GM12878 (cell line): ENCODE data around the gene LCLAT1. TPM values are rescaled to one million over a fixed set of nuclear protein-coding genes. Genes with fewer than 3 reads are reported as not detected.

Experiments
- ATAC-seq: fragments of 200-7000 bp; cut with Tn5 transposase; 3 replicates; pipeline ENCODE4 v1.9.1; 2020; ENCODE audit warnings: mild to moderate bottlenecking, moderate library complexity
- BruUV-seq: library from RNA; stranded (reverse); fragments of 400-500 nt; replicated peaks from 2 replicates; lab custom pipeline; 2021; lab: Mats Ljungman, UMichigan
- CTCF ChIA-PET: fragments of 300-600 bp; sonication (Branson Sonifier 250); formaldehyde crosslinking; extraction: SDS; loops from one replicate; lab custom pipeline; 2021; ENCODE audit warnings: inconsistent platforms; lab: Yijun Ruan, JAX
- POLR2A ChIA-PET: fragments of 350-600 bp; formaldehyde crosslinking; extraction: SDS; loops from one replicate; lab custom pipeline; 2021; ENCODE audit warnings: inconsistent platforms; lab: Charles Lee
- RAD21 ChIA-PET: fragments of 300-600 bp; sonication (Branson Sonifier 250); formaldehyde crosslinking; loops from one replicate; lab custom pipeline; 2023; ENCODE audit warnings: antibody characterized with exemption; ENCODE audit not compliant: unreplicated experiment; lab: Charles Lee
- SMC1A ChIA-PET: fragments of 300-600 bp; sonication (Branson Sonifier 250); formaldehyde crosslinking; loops from one replicate; lab custom pipeline; 2023; ENCODE audit not compliant: unreplicated experiment, uncharacterized antibody; lab: Charles Lee
- DNase-seq: peaks from one replicate; pipeline ENCODE4 v3.0.0-alpha.2; 2011; ENCODE audit warnings: low read depth, low spot score
- FAIRE-seq: peaks from 3 replicates; lab custom pipeline; 2011; peaks lifted over from hg19 to GRCh38; lab: Jason Lieb, UNC
- H2AFZ ChIP-seq: 2 replicates; pipeline ENCODE4 v1.6.0; 2011; ENCODE audit warnings: low read depth, low read length, control low read depth; ENCODE audit not compliant: control insufficient read depth
- H3K27ac ChIP-seq: 2 replicates; pipeline ENCODE4 v1.5.1; 2011; ENCODE audit warnings: control low read depth; ENCODE audit not compliant: control insufficient read depth, insufficient read depth
- H3K27me3 ChIP-seq, 2 experiments: replicated peaks in 1 of 2; 2 replicates each; pipeline versions ENCODE4 v1.6.0 to v1.6.1; 2011; ENCODE audit warnings: low read length in 1 of 2; ENCODE audit not compliant: control insufficient read depth in 2 of 2, insufficient read depth in 2 of 2
- H3K36me3 ChIP-seq, 2 experiments: 2 replicates each; pipeline ENCODE4 v1.5.1; 2011; ENCODE audit warnings: low read length in 1 of 2; ENCODE audit not compliant: control insufficient read depth in 2 of 2, insufficient read depth in 2 of 2
- H3K4me1 ChIP-seq: 2 replicates; pipeline ENCODE4 v1.6.1; 2011; ENCODE audit warnings: mild to moderate bottlenecking, low read length, moderate library complexity, mixed read lengths; ENCODE audit not compliant: control insufficient read depth, insufficient read depth
- H3K4me2 ChIP-seq: 2 replicates; pipeline ENCODE4 v1.6.0; 2011; ENCODE audit warnings: control low read depth; ENCODE audit not compliant: control insufficient read depth, insufficient read depth
- H3K4me3 ChIP-seq: fragments of 200-600 bp; sonication (generic); 2 replicates; pipeline ENCODE4 v1.5.1; 2016
- H3K79me2 ChIP-seq: 2 replicates; pipeline ENCODE4 v1.6.0; 2011; ENCODE audit warnings: low read length; ENCODE audit not compliant: control insufficient read depth, insufficient read depth
- H3K9ac ChIP-seq: 2 replicates; pipeline ENCODE4 v1.8.0; 2011; ENCODE audit warnings: low read length, control low read depth, mixed read lengths; ENCODE audit not compliant: control insufficient read depth, insufficient read depth
- H3K9me3 ChIP-seq: replicated peaks from 3 replicates; pipeline ENCODE4 v1.5.1; 2011; ENCODE audit warnings: mild to moderate bottlenecking, low read length; ENCODE audit not compliant: control insufficient read depth, insufficient read depth
- H4K20me1 ChIP-seq: 2 replicates; pipeline ENCODE4 v1.6.0; 2011; ENCODE audit not compliant: control insufficient read depth, insufficient read depth
- ASH2L ChIP-seq: fragments of 300-600, 200-600 bp; sonication (generic); IDR thresholded peaks from 2 replicates; pipeline ENCODE4 v1.6.1; 2017; ENCODE audit warnings: low read depth, mild to moderate bottlenecking, borderline replicate concordance
- ATF2 ChIP-seq: IDR thresholded peaks from 2 replicates; pipeline ENCODE4 v1.6.1; 2012; ENCODE audit warnings: low read length, inconsistent platforms
- CBX5 ChIP-seq: sonication (generic); IDR thresholded peaks from 2 replicates; pipeline ENCODE4 v1.6.1; 2016; ENCODE audit warnings: low read depth, moderate library complexity, mild to moderate bottlenecking, inconsistent platforms
- CHD4 ChIP-seq: fragments of 200-600 bp; sonication (generic); IDR thresholded peaks from 2 replicates; pipeline ENCODE4 v1.6.1; 2016; ENCODE audit warnings: mild to moderate bottlenecking
- EGR1 ChIP-seq, 2 experiments: IDR thresholded peaks; 1 replicate in 1 of 2; 2 replicates in 1 of 2; pipeline ENCODE4 v1.6.1; 2011 to 2012; ENCODE audit warnings: low read depth in 2 of 2, low read length in 2 of 2, borderline replicate concordance in 1 of 2, mild to moderate bottlenecking in 1 of 2, moderate library complexity in 1 of 2
- EZH2 ChIP-seq: IDR thresholded peaks from 2 replicates; pipeline ENCODE4 v1.6.1; 2012; ENCODE audit warnings: low read depth, mild to moderate bottlenecking, control low read depth, inconsistent platforms, low read length, borderline replicate concordance; ENCODE audit not compliant: control insufficient read depth
- IRF5 ChIP-seq: fragments of 450-650 bp; IDR thresholded peaks from 2 replicates; pipeline ENCODE4 v1.6.1; 2017; ENCODE audit warnings: borderline replicate concordance
- KDM1A ChIP-seq: fragments of 200-600 bp; sonication (generic); IDR thresholded peaks from 2 replicates; pipeline ENCODE4 v1.6.1; 2016; ENCODE audit warnings: borderline replicate concordance
- NR2F1 ChIP-seq: fragments of 450-650 bp; conservative IDR thresholded peaks from 2 replicates; pipeline ENCODE4 v1.6.1; 2017; ENCODE audit warnings: mild to moderate bottlenecking
- SIN3A ChIP-seq: IDR thresholded peaks from 2 replicates; pipeline ENCODE4 v1.6.1; 2012; ENCODE audit warnings: low read depth, low read length, improper control_type of control experiment
- YY1 ChIP-seq: IDR thresholded peaks from 2 replicates; pipeline ENCODE4 v1.6.1; 2011; ENCODE audit warnings: low read depth, mild to moderate bottlenecking, low read length
- WGBS: methylation state at CpG from one replicate; pipeline ENCODE4 v1.1.6; 2016; ENCODE audit warnings: low lambda C conversion rate; ENCODE audit not compliant: insufficient replicate concordance, insufficient coverage; ENCODE audit errors: missing lambda C conversion rate; 5-methylcytosine and 5-hydroxymethylcytosine counted together
- in situ Hi-C: fragments of 300-500 bp; cut with MboI; formaldehyde crosslinking; loops from 9 replicates; pipeline ENCODE4 v1.14.3; 2018; ENCODE audit warnings: mixed read lengths
- intact Hi-C: fragments of 100-400 bp; cut with micrococcal nuclease; formaldehyde crosslinking; loops from one replicate; pipeline ENCODE4 v1.14.2; 2022; ENCODE audit not compliant: unreplicated experiment
- polyA plus RNA-seq, 11 experiments: library from polyadenylated mRNA; depleted of rRNA in 4 of 11; unstranded in 6 of 11; stranded (reverse) in 5 of 11; fragments of >200 nt; fragmentation: Nextera tagmentation in 4 of 11; fragmentation: Illumina TruSeq in 1 of 11; extraction: Ambion mirVana in 4 of 11; extraction: Trizol in 1 of 11; gene quantifications; 1 replicate in 1 of 11; 2 replicates in 10 of 11; pipeline versions ENCODE4 v1.2.1 to v1.2.3, GENCODE V29; 2011 to 2016; ENCODE audit warnings: inconsistent platforms in 2 of 11, missing spikeins in 2 of 11, low read depth in 1 of 11
- total RNA-seq, 4 experiments: library from RNA; depleted of rRNA in 3 of 4; stranded (reverse); fragments of >200 nt in 3 of 4; fragmentation: Illumina TruSeq in 1 of 4; extraction: Trizol in 1 of 4; gene quantifications; 2 replicates each; pipeline versions ENCODE4 v1.2.1 to v1.2.3, GENCODE V29; 2013 to 2021
- TF ChIP-seq, protein P1 (sequence below): IDR thresholded peaks from 2 replicates; pipeline ENCODE4 v1.6.1; 2012; ENCODE audit warnings: low read depth, low read length, improper control_type of control experiment
- TF ChIP-seq, protein P2 (sequence below): fragments of 450-650 bp; IDR thresholded peaks from 2 replicates; pipeline ENCODE4 v1.6.1; 2017; ENCODE audit warnings: mild to moderate bottlenecking, moderate library complexity
- TF ChIP-seq, protein P3 (sequence below): fragments of 450-650 bp; IDR thresholded peaks from 2 replicates; pipeline ENCODE4 v1.6.1; 2017; ENCODE audit warnings: mild to moderate bottlenecking

The LCLAT1 gene
- total and polyA plus RNA-seq, 10 of the 15 experiments (the other 5 are each of a cell fraction or from before 2014, with no cell fraction given) = 8.1 to 33.0 (median 15.9) TPM

GRCh38 chr2:30649828-30650227 is 202.8 kb downstream of the LCLAT1 start:
- no peak for FAIRE-seq
- Histone ChIP-seq H3K4me2 (no peak overlapping the region), H3K27me3 (no peaks in the 10 kb centered on the region; a peak in 1 of 4 replicates), H3K9me3 (no peaks in the 10 kb centered on the region), H3K27ac (no peak overlapping the region), H2AFZ (no peak overlapping the region), H3K9ac (no peak overlapping the region), H4K20me1 (no peaks in the 10 kb centered on the region), H3K36me3 (no peaks in the 10 kb centered on the region), H3K4me1 (no peaks in the 10 kb centered on the region), H3K79me2 (no peaks in the 10 kb centered on the region), H3K4me3 (no peak overlapping the region)
- intact Hi-C loops (no loop called here), in situ Hi-C loops (no loop called here)
- ATAC-seq = no peak
- CTCF ChIA-PET = interaction anchor here (0.6 kb wide), 1 partner anchor 488 kb away, joined by 3 read pairs; no protein-coding TSS in a partner anchor
- no TSS peak for BruUV-seq
- RAD21 ChIA-PET = interaction anchor here (1.2 kb wide), 1 partner anchor 11 kb away, joined by 3 read pairs; no protein-coding TSS in a partner anchor
- no peak for DNase-seq
- POLR2A ChIA-PET = no interaction called here
- 59% methylated on average over 5 of the region's 5 CpGs for WGBS
- SMC1A ChIA-PET = interaction anchor here (0.6 to 1.2 kb wide), 2 partner anchors 8 to 442 kb away, joined by 3 read pairs; no protein-coding TSS in a partner anchor
- no peak for TF ChIP-seq ATF2
- TF ChIP-seq, protein P1, sequence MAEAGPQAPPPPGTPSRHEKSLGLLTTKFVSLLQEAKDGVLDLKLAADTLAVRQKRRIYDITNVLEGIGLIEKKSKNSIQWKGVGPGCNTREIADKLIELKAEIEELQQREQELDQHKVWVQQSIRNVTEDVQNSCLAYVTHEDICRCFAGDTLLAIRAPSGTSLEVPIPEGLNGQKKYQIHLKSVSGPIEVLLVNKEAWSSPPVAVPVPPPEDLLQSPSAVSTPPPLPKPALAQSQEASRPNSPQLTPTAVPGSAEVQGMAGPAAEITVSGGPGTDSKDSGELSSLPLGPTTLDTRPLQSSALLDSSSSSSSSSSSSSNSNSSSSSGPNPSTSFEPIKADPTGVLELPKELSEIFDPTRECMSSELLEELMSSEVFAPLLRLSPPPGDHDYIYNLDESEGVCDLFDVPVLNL = no peak
- TF ChIP-seq, protein P2, sequence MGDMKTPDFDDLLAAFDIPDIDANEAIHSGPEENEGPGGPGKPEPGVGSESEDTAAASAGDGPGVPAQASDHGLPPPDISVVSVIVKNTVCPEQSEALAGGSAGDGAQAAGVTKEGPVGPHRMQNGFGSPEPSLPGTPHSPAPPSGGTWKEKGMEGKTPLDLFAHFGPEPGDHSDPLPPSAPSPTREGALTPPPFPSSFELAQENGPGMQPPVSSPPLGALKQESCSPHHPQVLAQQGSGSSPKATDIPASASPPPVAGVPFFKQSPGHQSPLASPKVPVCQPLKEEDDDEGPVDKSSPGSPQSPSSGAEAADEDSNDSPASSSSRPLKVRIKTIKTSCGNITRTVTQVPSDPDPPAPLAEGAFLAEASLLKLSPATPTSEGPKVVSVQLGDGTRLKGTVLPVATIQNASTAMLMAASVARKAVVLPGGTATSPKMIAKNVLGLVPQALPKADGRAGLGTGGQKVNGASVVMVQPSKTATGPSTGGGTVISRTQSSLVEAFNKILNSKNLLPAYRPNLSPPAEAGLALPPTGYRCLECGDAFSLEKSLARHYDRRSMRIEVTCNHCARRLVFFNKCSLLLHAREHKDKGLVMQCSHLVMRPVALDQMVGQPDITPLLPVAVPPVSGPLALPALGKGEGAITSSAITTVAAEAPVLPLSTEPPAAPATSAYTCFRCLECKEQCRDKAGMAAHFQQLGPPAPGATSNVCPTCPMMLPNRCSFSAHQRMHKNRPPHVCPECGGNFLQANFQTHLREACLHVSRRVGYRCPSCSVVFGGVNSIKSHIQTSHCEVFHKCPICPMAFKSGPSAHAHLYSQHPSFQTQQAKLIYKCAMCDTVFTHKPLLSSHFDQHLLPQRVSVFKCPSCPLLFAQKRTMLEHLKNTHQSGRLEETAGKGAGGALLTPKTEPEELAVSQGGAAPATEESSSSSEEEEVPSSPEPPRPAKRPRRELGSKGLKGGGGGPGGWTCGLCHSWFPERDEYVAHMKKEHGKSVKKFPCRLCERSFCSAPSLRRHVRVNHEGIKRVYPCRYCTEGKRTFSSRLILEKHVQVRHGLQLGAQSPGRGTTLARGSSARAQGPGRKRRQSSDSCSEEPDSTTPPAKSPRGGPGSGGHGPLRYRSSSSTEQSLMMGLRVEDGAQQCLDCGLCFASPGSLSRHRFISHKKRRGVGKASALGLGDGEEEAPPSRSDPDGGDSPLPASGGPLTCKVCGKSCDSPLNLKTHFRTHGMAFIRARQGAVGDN = no peak
- TF ChIP-seq EZH2 = no peak
- no peak for TF ChIP-seq KDM1A
- TF ChIP-seq CBX5 = no peak
- TF ChIP-seq NR2F1 = no peak
- no peak for TF ChIP-seq YY1
- TF ChIP-seq, protein P3, sequence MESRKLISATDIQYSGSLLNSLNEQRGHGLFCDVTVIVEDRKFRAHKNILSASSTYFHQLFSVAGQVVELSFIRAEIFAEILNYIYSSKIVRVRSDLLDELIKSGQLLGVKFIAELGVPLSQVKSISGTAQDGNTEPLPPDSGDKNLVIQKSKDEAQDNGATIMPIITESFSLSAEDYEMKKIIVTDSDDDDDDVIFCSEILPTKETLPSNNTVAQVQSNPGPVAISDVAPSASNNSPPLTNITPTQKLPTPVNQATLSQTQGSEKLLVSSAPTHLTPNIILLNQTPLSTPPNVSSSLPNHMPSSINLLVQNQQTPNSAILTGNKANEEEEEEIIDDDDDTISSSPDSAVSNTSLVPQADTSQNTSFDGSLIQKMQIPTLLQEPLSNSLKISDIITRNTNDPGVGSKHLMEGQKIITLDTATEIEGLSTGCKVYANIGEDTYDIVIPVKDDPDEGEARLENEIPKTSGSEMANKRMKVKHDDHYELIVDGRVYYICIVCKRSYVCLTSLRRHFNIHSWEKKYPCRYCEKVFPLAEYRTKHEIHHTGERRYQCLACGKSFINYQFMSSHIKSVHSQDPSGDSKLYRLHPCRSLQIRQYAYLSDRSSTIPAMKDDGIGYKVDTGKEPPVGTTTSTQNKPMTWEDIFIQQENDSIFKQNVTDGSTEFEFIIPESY = no peak
- TF ChIP-seq CHD4 = no peak
- no peak for TF ChIP-seq ASH2L
- TF ChIP-seq EGR1 (IDR thresholded peaks at IDR 0.05; ENCODE audit: borderline replicate concordance in 1 of 2, low read depth in 2 of 2, low read length in 2 of 2) = no peak
- TF ChIP-seq SIN3A = no peak
- TF ChIP-seq IRF5 = no peak
